ENCODE measurements around the gene TMEM259. TPM values are rescaled to one million over a fixed set of nuclear protein-coding genes. Genes with fewer than 3 reads are reported as not detected.

Gene TMEM259
- total and polyA plus RNA-seq, 2 donors (not counting 1 experiment from before 2014, with no cell fraction given), result 373 to 607 TPM

DNA sequence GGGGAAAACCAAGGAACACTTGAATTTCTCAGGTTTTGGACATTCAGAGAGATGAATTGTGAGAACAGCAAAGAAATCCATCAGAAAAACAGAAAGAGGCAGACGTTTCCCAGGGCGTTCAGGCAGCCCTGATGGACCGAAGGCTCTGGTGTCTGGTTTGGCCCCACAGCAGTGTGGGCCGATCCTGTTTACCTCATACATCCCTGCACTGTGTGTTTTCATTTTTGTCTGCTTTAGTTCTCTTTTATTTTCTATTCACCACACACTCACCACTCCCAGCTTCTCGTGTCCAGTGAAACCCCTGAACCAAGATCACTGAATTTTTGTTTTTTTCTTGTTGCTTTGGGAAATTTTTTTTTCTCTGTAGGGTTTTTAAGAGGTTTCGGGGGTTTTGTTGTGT is 48.6 kb downstream of the TMEM259 start:
- no peak overlapping the region for H2AFZ ChIP-seq (ENCODE audit: insufficient read depth, low read depth, low read length, poor library complexity, severe bottlenecking)
- TF ChIP-seq, protein P1, sequence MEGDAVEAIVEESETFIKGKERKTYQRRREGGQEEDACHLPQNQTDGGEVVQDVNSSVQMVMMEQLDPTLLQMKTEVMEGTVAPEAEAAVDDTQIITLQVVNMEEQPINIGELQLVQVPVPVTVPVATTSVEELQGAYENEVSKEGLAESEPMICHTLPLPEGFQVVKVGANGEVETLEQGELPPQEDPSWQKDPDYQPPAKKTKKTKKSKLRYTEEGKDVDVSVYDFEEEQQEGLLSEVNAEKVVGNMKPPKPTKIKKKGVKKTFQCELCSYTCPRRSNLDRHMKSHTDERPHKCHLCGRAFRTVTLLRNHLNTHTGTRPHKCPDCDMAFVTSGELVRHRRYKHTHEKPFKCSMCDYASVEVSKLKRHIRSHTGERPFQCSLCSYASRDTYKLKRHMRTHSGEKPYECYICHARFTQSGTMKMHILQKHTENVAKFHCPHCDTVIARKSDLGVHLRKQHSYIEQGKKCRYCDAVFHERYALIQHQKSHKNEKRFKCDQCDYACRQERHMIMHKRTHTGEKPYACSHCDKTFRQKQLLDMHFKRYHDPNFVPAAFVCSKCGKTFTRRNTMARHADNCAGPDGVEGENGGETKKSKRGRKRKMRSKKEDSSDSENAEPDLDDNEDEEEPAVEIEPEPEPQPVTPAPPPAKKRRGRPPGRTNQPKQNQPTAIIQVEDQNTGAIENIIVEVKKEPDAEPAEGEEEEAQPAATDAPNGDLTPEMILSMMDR (IDR thresholded peaks at IDR 0.05), result no peak
- TF ChIP-seq EZH2 (IDR thresholded peaks at IDR 0.05; ENCODE audit: borderline replicate concordance, insufficient read depth, low read depth, low read length, poor library complexity, severe bottlenecking), result no peak
- DNase-seq, result no peak
- no peaks in the 10 kb centered on the region for H3K27me3 ChIP-seq (replicated peaks in 1 of 4; ENCODE audit: control extremely low read depth in 1 of 4, control insufficient read depth in 3 of 4, insufficient read depth in 4 of 4, low read length in 3 of 4)
- ATAC-seq (ENCODE audit: low read depth), result no peak
- Mint-ChIP-seq H3K27me3 (no peaks in the 10 kb centered on the region), H3K4me1 (no peaks in the 10 kb centered on the region), H3K4me3 (no peak overlapping the region), H3K27ac (no peak overlapping the region), H3K9me3 (ENCODE audit: insufficient read depth) (peaks cover 4% of the 10 kb centered on the region)
- peaks cover 6 to 34% of the 10 kb centered on the region in 2 experiments for H3K36me3 ChIP-seq (replicated peaks in 1 of 2; ENCODE audit: control extremely low read depth in 1 of 2, control insufficient read depth in 1 of 2, extremely low read depth in 1 of 2, insufficient read depth in 2 of 2, low read length in 1 of 2)
- no peak overlapping the region for H3K27ac ChIP-seq (ENCODE audit: low read length in 2 of 2)
- no peaks in the 10 kb centered on the region for H4K20me1 ChIP-seq (ENCODE audit: control insufficient read depth, insufficient read depth, low read length, poor library complexity, severe bottlenecking)
- no peak overlapping the region for H3K4me3 ChIP-seq (ENCODE audit: control extremely low read depth in 1 of 5, extremely low read depth in 1 of 5, insufficient read depth in 1 of 5, low read depth in 2 of 5, low read length in 4 of 5)
- H3K9ac ChIP-seq (ENCODE audit: low read length), result no peak overlapping the region
- POLR2A ChIA-PET, result no interaction called here
- intact Hi-C loops (cut with micrococcal nuclease), result no loop called here
- peaks cover 0 to 21% (median 6%) of the 10 kb centered on the region in 3 donors for H3K9me3 ChIP-seq (ENCODE audit: control extremely low read depth in 1 of 3, control insufficient read depth in 2 of 3, insufficient read depth in 1 of 3, low read length in 2 of 3)
- CTCF ChIA-PET, result interaction anchor here (1.1 kb wide), 1 partner anchor 39 kb away, joined by 5 read pairs; no protein-coding TSS in a partner anchor
- 88% methylated on average over 4 of the region's 6 CpGs for WGBS (ENCODE audit: insufficient coverage)
- H3K4me1 ChIP-seq (ENCODE audit: control insufficient read depth in 2 of 2, insufficient read depth in 2 of 2, low read length in 2 of 2), result no peaks in the 10 kb centered on the region
- H3K79me2 ChIP-seq (ENCODE audit: control insufficient read depth, insufficient read depth, low read length), result no peaks in the 10 kb centered on the region
- no peak overlapping the region for H3K4me2 ChIP-seq (replicated peaks; ENCODE audit: low read depth, low read length, poor library complexity, severe bottlenecking)

DNA sequence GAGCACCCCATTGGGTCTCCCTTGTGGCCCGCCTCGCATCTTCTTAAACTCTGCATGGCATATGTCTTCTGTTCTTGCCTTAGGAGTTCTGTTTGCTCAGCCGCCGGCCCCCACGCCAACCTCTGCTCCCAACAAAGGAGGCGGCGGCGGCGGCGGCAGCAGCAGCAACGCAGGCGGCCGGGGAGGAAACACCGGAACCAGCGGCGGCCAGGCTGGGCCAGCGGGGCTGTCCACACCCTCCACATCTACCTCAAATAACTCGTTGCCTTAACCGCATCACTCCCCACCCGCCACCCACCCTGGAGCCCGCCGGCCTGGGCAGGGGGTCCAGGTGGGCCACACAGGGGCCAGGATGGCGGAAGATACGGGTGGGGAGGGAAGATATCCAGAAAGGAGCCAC is 49.1 kb downstream of the TMEM259 start:
- Mint-ChIP-seq H3K9me3 (ENCODE audit: insufficient read depth) (peaks cover 4% of the 10 kb centered on the region), H3K4me1 (no peaks in the 10 kb centered on the region), H3K27me3 (no peaks in the 10 kb centered on the region), H3K4me3 (no peak overlapping the region), H3K27ac (no peak overlapping the region)
- H3K4me1 ChIP-seq (ENCODE audit: control insufficient read depth in 2 of 2, insufficient read depth in 2 of 2, low read length in 2 of 2), result no peaks in the 10 kb centered on the region
- H3K4me2 ChIP-seq (replicated peaks; ENCODE audit: low read depth, low read length, poor library complexity, severe bottlenecking), result no peak overlapping the region
- no peak for TF ChIP-seq EZH2 (IDR thresholded peaks at IDR 0.05; ENCODE audit: borderline replicate concordance, insufficient read depth, low read depth, low read length, poor library complexity, severe bottlenecking)
- TF ChIP-seq, protein P1 (IDR thresholded peaks at IDR 0.05), result no peak
- no peak overlapping the region for H3K27ac ChIP-seq (ENCODE audit: low read length in 2 of 2)
- H3K9ac ChIP-seq (ENCODE audit: low read length), result no peak overlapping the region
- CTCF ChIA-PET, result interaction anchor here (0.7 to 1.7 kb wide), 2 partner anchors 8 to 13 kb away, joined by 3 to 5 read pairs; partner anchors contain the start of gene WDR18
- DNase-seq (no peak), ATAC-seq (ENCODE audit: low read depth) (no peak)
- H3K9me3 ChIP-seq (ENCODE audit: control extremely low read depth in 1 of 3, control insufficient read depth in 2 of 3, insufficient read depth in 1 of 3, low read length in 2 of 3), result peaks cover 0 to 23% (median 6%) of the 10 kb centered on the region in 3 donors
- H3K27me3 ChIP-seq (replicated peaks in 1 of 4; ENCODE audit: control extremely low read depth in 1 of 4, control insufficient read depth in 3 of 4, insufficient read depth in 4 of 4, low read length in 3 of 4), result no peaks in the 10 kb centered on the region
- no peak overlapping the region for H2AFZ ChIP-seq (ENCODE audit: insufficient read depth, low read depth, low read length, poor library complexity, severe bottlenecking)
- H3K4me3 ChIP-seq (ENCODE audit: control extremely low read depth in 1 of 5, extremely low read depth in 1 of 5, insufficient read depth in 1 of 5, low read depth in 2 of 5, low read length in 4 of 5), result no peak overlapping the region
- peaks cover 6 to 39% of the 10 kb centered on the region in 2 experiments for H3K36me3 ChIP-seq (replicated peaks in 1 of 2; ENCODE audit: control extremely low read depth in 1 of 2, control insufficient read depth in 1 of 2, extremely low read depth in 1 of 2, insufficient read depth in 2 of 2, low read length in 1 of 2)
- WGBS (ENCODE audit: insufficient coverage), result 98% methylated on average over 17 of the region's 24 CpGs
- intact Hi-C loops (cut with micrococcal nuclease), result no loop called here
- no peaks in the 10 kb centered on the region for H3K79me2 ChIP-seq (ENCODE audit: control insufficient read depth, insufficient read depth, low read length)
- POLR2A ChIA-PET, result interaction anchor here (0.7 kb wide), 1 partner anchor 29 kb away, joined by 3 read pairs; no protein-coding TSS in a partner anchor
- H4K20me1 ChIP-seq (ENCODE audit: control insufficient read depth, insufficient read depth, low read length, poor library complexity, severe bottlenecking), result no peaks in the 10 kb centered on the region
